K562 (cell line): Measurements from ENCODE around the gene CCNI. TPM values are rescaled to one million over a fixed set of nuclear protein-coding genes. Genes with fewer than 3 reads are reported as not detected.

Experiments used
- ATAC-seq: fragments of 200-7000 bp; cut with Tn5 transposase; 3 replicates; pipeline ENCODE4 v1.9.1; 2020; ENCODE audit warnings: moderate library complexity
- BruUV-seq: library from RNA; stranded (reverse); fragments of 400-500 nt; replicated peaks from 2 replicates; lab custom pipeline; 2021; lab: Mats Ljungman, UMichigan
- CTCF ChIA-PET: fragments of 300-600 bp; formaldehyde crosslinking; extraction: SDS; loops from one replicate; lab custom pipeline; 2021; ENCODE audit warnings: low intra/inter-chr PET ratio; lab: Yijun Ruan, JAX
- POLR2A ChIA-PET: fragments of 300-600, 350-650 bp; sonication (Branson Sonifier 250); formaldehyde crosslinking; extraction: SDS; loops from one replicate; lab custom pipeline; 2021; ENCODE audit warnings: antibody characterized with exemption, inconsistent platforms; lab: Yijun Ruan, JAX
- DNase-seq, 4 experiments: peaks; one replicate each; pipeline versions ENCODE4 v3.0.0 to v3.0.0-alpha.2; 2011 to 2018; ENCODE audit warnings: low spot score in 3 of 4, mixed read lengths in 3 of 4; ENCODE audit errors: extremely low read depth in 1 of 4
- FAIRE-seq: peaks from 2 replicates; lab custom pipeline; 2011; peaks lifted over from hg19 to GRCh38; lab: Jason Lieb, UNC
- H2AFZ ChIP-seq: 2 replicates; pipeline ENCODE4 v1.6.0; 2011; ENCODE audit warnings: low read depth, low read length, control low read depth, inconsistent platforms
- H3K27ac ChIP-seq: fragments of 200-600 bp; 3 replicates; pipeline ENCODE4 v1.8.0; 2011; ENCODE audit warnings: low read depth, mild to moderate bottlenecking, control low read depth, inconsistent platforms, low read length, moderate library complexity, mixed read lengths; ENCODE audit errors: extremely low read depth
- H3K27me3 ChIP-seq, 2 experiments: fragments of 300-600 bp in 1 of 2; 2 replicates in 1 of 2; 3 replicates in 1 of 2; pipeline versions ENCODE4 v1.6.0 to v1.8.0; 2011; ENCODE audit warnings: inconsistent platforms in 2 of 2, low read length in 2 of 2, mild to moderate bottlenecking in 1 of 2, mixed read lengths in 1 of 2, moderate library complexity in 1 of 2; ENCODE audit not compliant: control insufficient read depth in 2 of 2, insufficient read depth in 2 of 2
- H3K36me3 ChIP-seq: fragments of 300-600 bp; 3 replicates; pipeline ENCODE4 v1.8.0; 2011; ENCODE audit warnings: mild to moderate bottlenecking, low read length, inconsistent platforms; ENCODE audit not compliant: control insufficient read depth, insufficient read depth
- H3K4me1 ChIP-seq, 2 experiments: fragments of 200-600 bp in 1 of 2; replicated peaks in 1 of 2; 2 replicates in 1 of 2; 3 replicates in 1 of 2; pipeline versions ENCODE4 v1.5.1 to v1.8.0; 2011; ENCODE audit warnings: inconsistent platforms in 2 of 2, low read length in 2 of 2, mild to moderate bottlenecking in 1 of 2, mixed read lengths in 1 of 2, moderate library complexity in 1 of 2; ENCODE audit not compliant: control insufficient read depth in 2 of 2, insufficient read depth in 2 of 2
- H3K4me2 ChIP-seq: 2 replicates; pipeline ENCODE4 v1.6.1; 2011; ENCODE audit warnings: low read length, control low read depth, inconsistent platforms, mixed read lengths; ENCODE audit not compliant: insufficient read depth
- H3K4me3 ChIP-seq: fragments of 200-600 bp; sonication (generic), shearing (Covaris generic); 2 replicates; pipeline ENCODE4 v1.5.1; 2016; ENCODE audit warnings: control low read depth, inconsistent platforms
- H3K79me2 ChIP-seq: fragments of 200-600 bp; 3 replicates; pipeline ENCODE4 v1.8.0; 2011; ENCODE audit warnings: low read length, inconsistent platforms; ENCODE audit not compliant: control insufficient read depth, insufficient read depth
- H3K9ac ChIP-seq, 2 experiments: 2 replicates each; pipeline versions ENCODE4 v1.6.0 to v1.6.1; 2011; ENCODE audit warnings: low read depth in 2 of 2, low read length in 2 of 2, control low read depth in 1 of 2, inconsistent platforms in 1 of 2, mild to moderate bottlenecking in 1 of 2, mixed read lengths in 1 of 2; ENCODE audit not compliant: insufficient read depth in 1 of 2
- H3K9me1 ChIP-seq: one replicate; pipeline ENCODE4 v1.6.0; 2011; ENCODE audit warnings: inconsistent platforms, mild to moderate bottlenecking, low read length, moderate library complexity; ENCODE audit not compliant: control insufficient read depth, insufficient read depth
- H3K9me3 ChIP-seq: replicated peaks from 2 replicates; pipeline ENCODE4 v1.5.1; 2011; ENCODE audit warnings: low read depth, low read length, inconsistent platforms; ENCODE audit not compliant: control insufficient read depth, insufficient read depth
- H4K20me1 ChIP-seq: replicated peaks from 2 replicates; pipeline ENCODE4 v1.6.1; 2011; ENCODE audit warnings: low read length, inconsistent platforms, mixed read lengths; ENCODE audit not compliant: control insufficient read depth, insufficient read depth
- CEBPB ChIP-seq: fragments of 450-650 bp; IDR thresholded peaks from 2 replicates; pipeline ENCODE4 v1.6.1; 2016; ENCODE audit warnings: missing genetic modification characterization, missing compliant biosample characterization
- CXXC5 ChIP-seq: fragments of 250-450 bp; sonication (Bioruptor Pico); IDR thresholded peaks from 2 replicates; pipeline ENCODE4 v1.8.0; 2022; ENCODE audit warnings: inconsistent platforms, mild to moderate bottlenecking, moderate library complexity
- MGA ChIP-seq: fragments of 450-650 bp; IDR thresholded peaks from 2 replicates; pipeline ENCODE4 v1.6.1; 2016; ENCODE audit warnings: mild to moderate bottlenecking, moderate library complexity
- NR2C2 ChIP-seq, 2 experiments: fragments of 200-800 bp in 1 of 2; sonication (Bioruptor generic) in 1 of 2; sonication (generic) in 1 of 2; formaldehyde crosslinking in 1 of 2; IDR thresholded peaks; 2 replicates each; pipeline versions ENCODE4 v1.6.1 to v1.8.0; 2016 to 2022; ENCODE audit warnings: mild to moderate bottlenecking in 1 of 2, missing compliant biosample characterization in 1 of 2, missing genetic modification characterization in 1 of 2, missing genetic modification reagents in 1 of 2
- NR3C1 ChIP-seq: sonication (generic); formaldehyde crosslinking; IDR thresholded peaks from 2 replicates; pipeline ENCODE4 v1.8.1; 2022; ENCODE audit warnings: missing genetic modification reagents
- PCBP1 ChIP-seq: fragments of 200-400 bp; formaldehyde crosslinking; IDR thresholded peaks from 2 replicates; pipeline ENCODE4 v1.6.1; 2018; ENCODE audit warnings: mild to moderate bottlenecking, low read depth, low read length; ENCODE audit not compliant: poor library complexity, severe bottlenecking
- PHF8 ChIP-seq: fragments of 200-600 bp; sonication (generic); IDR thresholded peaks from 2 replicates; pipeline ENCODE4 v1.6.1; 2012; ENCODE audit warnings: mixed run types, mild to moderate bottlenecking, inconsistent platforms, low read length, moderate library complexity, borderline replicate concordance
- RBFOX2 ChIP-seq: fragments of 200-400 bp; formaldehyde crosslinking; IDR thresholded peaks from 2 replicates; pipeline ENCODE4 v1.6.1; 2017; ENCODE audit warnings: low read depth, mild to moderate bottlenecking, low read length, moderate library complexity
- RFX5 ChIP-seq: IDR thresholded peaks from 2 replicates; pipeline ENCODE4 v1.6.1; 2011; ENCODE audit warnings: low read depth, mild to moderate bottlenecking, improper control_type of control experiment, low read length
- TBP ChIP-seq: optimal IDR thresholded peaks from 2 replicates; pipeline ENCODE3; 2011; ENCODE audit warnings: low read depth, low read length, improper control_type of control experiment
- ZNF165 ChIP-seq: fragments of 250-450 bp; sonication (Bioruptor Pico); IDR thresholded peaks from 2 replicates; pipeline ENCODE4 v1.4.0; 2020; ENCODE audit warnings: borderline replicate concordance
- WGBS: fragments of 100-300 bp; shearing (Covaris generic); methylation state at CpG from one replicate; pipeline ENCODE4 v1.1.6; 2016; ENCODE audit warnings: low coverage, mixed read lengths; ENCODE audit not compliant: insufficient coverage; ENCODE audit errors: missing lambda C conversion rate; 5-methylcytosine and 5-hydroxymethylcytosine counted together
- in situ Hi-C: fragments of 300-500 bp; cut with MboI; formaldehyde crosslinking; loops from 4 replicates; pipeline ENCODE4 v1.15.0; 2018; ENCODE audit warnings: inconsistent platforms, mixed read lengths
- intact Hi-C: fragments of 100-400 bp; cut with micrococcal nuclease; formaldehyde crosslinking; loops from 2 replicates; pipeline ENCODE4 v1.14.2; 2022
- polyA plus RNA-seq, 8 experiments: library from polyadenylated mRNA; depleted of rRNA in 4 of 8; stranded (reverse) in 5 of 8; unstranded in 3 of 8; fragments of >200 nt; fragmentation: Nextera tagmentation in 2 of 8; fragmentation: Illumina TruSeq in 1 of 8; extraction: Ambion mirVana in 2 of 8; extraction: Trizol in 1 of 8; gene quantifications; 2 replicates each; pipeline versions ENCODE4 v1.2.1 to v1.2.3, GENCODE V29; 2011 to 2014; ENCODE audit warnings: inconsistent platforms in 1 of 8, missing spikeins in 1 of 8
- total RNA-seq, 7 experiments: library from RNA; depleted of rRNA in 6 of 7; stranded (reverse); fragments of >200 nt in 6 of 7; fragmentation: Illumina TruSeq in 2 of 7; extraction: Trizol in 2 of 7; gene quantifications; 2 replicates each; pipeline versions ENCODE4 v1.2.1 to v1.2.3, GENCODE V29; 2011 to 2021; ENCODE audit warnings: low replicate concordance in 1 of 7

Gene CCNI
- total and polyA plus RNA-seq, 9 of the 15 experiments (the other 6 are each of a cell fraction or from before 2014, with no cell fraction given), result 43.3 to 159 (median 98.5) TPM

- H3K9me3 ChIP-seq, result no peaks in the 10 kb centered on the region
- intact Hi-C loops (no loop called here), in situ Hi-C loops (no loop called here)
- FAIRE-seq (no peak), DNase-seq (no peak), ATAC-seq (no peak)
- no peak overlapping the region for H2AFZ ChIP-seq
- WGBS, result 67% methylated on average over 1 of the region's 1 CpG
- H3K9ac ChIP-seq, result no peak overlapping the region
- H3K27ac ChIP-seq, result no peak overlapping the region
- no peak overlapping the region for H3K4me2 ChIP-seq
- BruUV-seq, result no TSS peak
- H3K4me3 ChIP-seq, result no peak overlapping the region
- H3K79me2 ChIP-seq, result no peaks in the 10 kb centered on the region
- ChIA-PET CTCF (no interaction called here), POLR2A (no interaction called here)
- peaks cover 82% of the 10 kb centered on the region for H3K36me3 ChIP-seq
- no peaks in the 10 kb centered on the region for H3K4me1 ChIP-seq
- H3K27me3 ChIP-seq, result no peaks in the 10 kb centered on the region
- H4K20me1 ChIP-seq, result 0 out of 2 replicates have a peak, but pooled peaks cover 3% of the 10 kb centered on the region
- peaks cover 4% of the 10 kb centered on the region for H3K9me1 ChIP-seq
- TF ChIP-seq CXXC5 (CRISPR knock-in tag) (no peak), NR2C2 (CRISPR knock-in tag; IDR thresholded peaks at IDR 0.05) (no peak), NR2C2 (tag; IDR thresholded peaks at IDR 0.05) (no peak), CEBPB (no peak), RFX5 (no peak), ZNF165 (CRISPR knock-in tag) (no peak), MGA (no peak), NR3C1 (CRISPR knock-in tag) (no peak), TBP (no peak), PCBP1 (no peak), PHF8 (no peak), RBFOX2 (no peak)
Measured at GRCh38 chr4:77025643-77026321, 50.0 kb downstream of the CCNI start.
